K562 (cell line): ENCODE measurements around the gene CCNQ. TPM values are rescaled to one million over a fixed set of nuclear protein-coding genes. Genes with fewer than 3 reads are reported as not detected.

ENCODE experiments used
- ATAC-seq: fragments of 200-7000 bp; cut with Tn5 transposase; 3 replicates; pipeline ENCODE4 v1.9.1; 2020; ENCODE audit warnings: moderate library complexity
- BruUV-seq: library from RNA; stranded (reverse); fragments of 400-500 nt; replicated peaks from 2 replicates; lab custom pipeline; 2021; lab: Mats Ljungman, UMichigan
- CTCF ChIA-PET: fragments of 300-600 bp; formaldehyde crosslinking; extraction: SDS; loops from one replicate; lab custom pipeline; 2021; ENCODE audit warnings: low intra/inter-chr PET ratio; lab: Yijun Ruan, JAX
- POLR2A ChIA-PET: fragments of 300-600, 350-650 bp; sonication (Branson Sonifier 250); formaldehyde crosslinking; extraction: SDS; loops from one replicate; lab custom pipeline; 2021; ENCODE audit warnings: antibody characterized with exemption, inconsistent platforms; lab: Yijun Ruan, JAX
- DNase-seq, 4 experiments: peaks; one replicate each; pipeline versions ENCODE4 v3.0.0 to v3.0.0-alpha.2; 2011 to 2018; ENCODE audit warnings: low spot score in 3 of 4, mixed read lengths in 3 of 4; ENCODE audit errors: extremely low read depth in 1 of 4
- FAIRE-seq: peaks from 2 replicates; lab custom pipeline; 2011; peaks lifted over from hg19 to GRCh38; lab: Jason Lieb, UNC
- H2AFZ ChIP-seq: 2 replicates; pipeline ENCODE4 v1.6.0; 2011; ENCODE audit warnings: low read depth, low read length, control low read depth, inconsistent platforms
- H3K27ac ChIP-seq: fragments of 200-600 bp; 3 replicates; pipeline ENCODE4 v1.8.0; 2011; ENCODE audit warnings: low read depth, mild to moderate bottlenecking, control low read depth, inconsistent platforms, low read length, moderate library complexity, mixed read lengths; ENCODE audit errors: extremely low read depth
- H3K27me3 ChIP-seq, 2 experiments: fragments of 300-600 bp in 1 of 2; 2 replicates in 1 of 2; 3 replicates in 1 of 2; pipeline versions ENCODE4 v1.6.0 to v1.8.0; 2011; ENCODE audit warnings: inconsistent platforms in 2 of 2, low read length in 2 of 2, mild to moderate bottlenecking in 1 of 2, mixed read lengths in 1 of 2, moderate library complexity in 1 of 2; ENCODE audit not compliant: control insufficient read depth in 2 of 2, insufficient read depth in 2 of 2
- H3K36me3 ChIP-seq: fragments of 300-600 bp; 3 replicates; pipeline ENCODE4 v1.8.0; 2011; ENCODE audit warnings: mild to moderate bottlenecking, low read length, inconsistent platforms; ENCODE audit not compliant: control insufficient read depth, insufficient read depth
- H3K4me1 ChIP-seq, 2 experiments: fragments of 200-600 bp in 1 of 2; replicated peaks in 1 of 2; 2 replicates in 1 of 2; 3 replicates in 1 of 2; pipeline versions ENCODE4 v1.5.1 to v1.8.0; 2011; ENCODE audit warnings: inconsistent platforms in 2 of 2, low read length in 2 of 2, mild to moderate bottlenecking in 1 of 2, mixed read lengths in 1 of 2, moderate library complexity in 1 of 2; ENCODE audit not compliant: control insufficient read depth in 2 of 2, insufficient read depth in 2 of 2
- H3K4me2 ChIP-seq: 2 replicates; pipeline ENCODE4 v1.6.1; 2011; ENCODE audit warnings: low read length, control low read depth, inconsistent platforms, mixed read lengths; ENCODE audit not compliant: insufficient read depth
- H3K4me3 ChIP-seq: fragments of 200-600 bp; sonication (generic), shearing (Covaris generic); 2 replicates; pipeline ENCODE4 v1.5.1; 2016; ENCODE audit warnings: control low read depth, inconsistent platforms
- H3K79me2 ChIP-seq: fragments of 200-600 bp; 3 replicates; pipeline ENCODE4 v1.8.0; 2011; ENCODE audit warnings: low read length, inconsistent platforms; ENCODE audit not compliant: control insufficient read depth, insufficient read depth
- H3K9ac ChIP-seq, 2 experiments: 2 replicates each; pipeline versions ENCODE4 v1.6.0 to v1.6.1; 2011; ENCODE audit warnings: low read depth in 2 of 2, low read length in 2 of 2, control low read depth in 1 of 2, inconsistent platforms in 1 of 2, mild to moderate bottlenecking in 1 of 2, mixed read lengths in 1 of 2; ENCODE audit not compliant: insufficient read depth in 1 of 2
- H3K9me1 ChIP-seq: one replicate; pipeline ENCODE4 v1.6.0; 2011; ENCODE audit warnings: inconsistent platforms, mild to moderate bottlenecking, low read length, moderate library complexity; ENCODE audit not compliant: control insufficient read depth, insufficient read depth
- H3K9me3 ChIP-seq: replicated peaks from 2 replicates; pipeline ENCODE4 v1.5.1; 2011; ENCODE audit warnings: low read depth, low read length, inconsistent platforms; ENCODE audit not compliant: control insufficient read depth, insufficient read depth
- H4K20me1 ChIP-seq: replicated peaks from 2 replicates; pipeline ENCODE4 v1.6.1; 2011; ENCODE audit warnings: low read length, inconsistent platforms, mixed read lengths; ENCODE audit not compliant: control insufficient read depth, insufficient read depth
- ARHGAP35 ChIP-seq: fragments of 450-650 bp; IDR thresholded peaks from 2 replicates; pipeline ENCODE4 v1.6.1; 2018; ENCODE audit not compliant: partially characterized antibody
- LEF1 ChIP-seq: fragments of 450-650 bp; IDR thresholded peaks from 2 replicates; pipeline ENCODE4 v1.6.1; 2016; ENCODE audit warnings: mild to moderate bottlenecking
- MCM2 ChIP-seq: fragments of 450-650 bp; IDR thresholded peaks from 2 replicates; pipeline ENCODE4 v1.6.1; 2017; ENCODE audit warnings: low read depth, mild to moderate bottlenecking
- PHB ChIP-seq: fragments of 250-450 bp; sonication (Bioruptor Pico); IDR thresholded peaks from 2 replicates; pipeline ENCODE4 v1.5.0; 2021
- PYGO2 ChIP-seq: fragments of 450-650 bp; IDR thresholded peaks from 2 replicates; pipeline ENCODE4 v1.6.1; 2016; ENCODE audit warnings: mild to moderate bottlenecking, missing genetic modification characterization, moderate library complexity, missing compliant biosample characterization
- SUPT5H ChIP-seq: fragments of 450-650 bp; IDR thresholded peaks from 2 replicates; pipeline ENCODE4 v1.6.1; 2016
- U2AF1 ChIP-seq: fragments of 200-400 bp; formaldehyde crosslinking; optimal IDR thresholded peaks from 2 replicates; pipeline ENCODE3; 2017; ENCODE audit warnings: mild to moderate bottlenecking, low read depth, low read length, moderate library complexity
- ZFP30 ChIP-seq: fragments of 250-450 bp; sonication (Bioruptor Pico); IDR thresholded peaks from 2 replicates; pipeline ENCODE4 v1.8.0; 2022; ENCODE audit warnings: moderate library complexity, mild to moderate bottlenecking, inconsistent platforms, borderline replicate concordance
- ZNF143 ChIP-seq: sonication (generic); formaldehyde crosslinking; IDR thresholded peaks from 2 replicates; pipeline ENCODE4 v1.9.0; 2022; ENCODE audit warnings: mild to moderate bottlenecking, missing genetic modification reagents
- ZNF274 ChIP-seq: IDR thresholded peaks from 2 replicates; pipeline ENCODE4 v1.6.1; 2011; ENCODE audit warnings: low read depth, mild to moderate bottlenecking, low read length, moderate library complexity, borderline replicate concordance
- ZNF695 ChIP-seq: fragments of 450-650 bp; formaldehyde crosslinking; IDR thresholded peaks from 2 replicates; pipeline ENCODE4 v1.4.0; 2020; ENCODE audit warnings: mild to moderate bottlenecking, moderate library complexity
- ZNF699 ChIP-seq: fragments of 250-450 bp; sonication (Bioruptor Pico); IDR thresholded peaks from 2 replicates; pipeline ENCODE4 v1.8.0; 2021; ENCODE audit warnings: mild to moderate bottlenecking, moderate library complexity; ENCODE audit not compliant: insufficient replicate concordance
- ZZZ3 ChIP-seq: fragments of 450-650 bp; IDR thresholded peaks from 2 replicates; pipeline ENCODE4 v1.6.1; 2016; ENCODE audit warnings: antibody characterized with exemption, mild to moderate bottlenecking, moderate library complexity
- WGBS: fragments of 100-300 bp; shearing (Covaris generic); methylation state at CpG from one replicate; pipeline ENCODE4 v1.1.6; 2016; ENCODE audit warnings: low coverage, mixed read lengths; ENCODE audit not compliant: insufficient coverage; ENCODE audit errors: missing lambda C conversion rate; 5-methylcytosine and 5-hydroxymethylcytosine counted together
- in situ Hi-C: fragments of 300-500 bp; cut with MboI; formaldehyde crosslinking; loops from 4 replicates; pipeline ENCODE4 v1.15.0; 2018; ENCODE audit warnings: inconsistent platforms, mixed read lengths
- intact Hi-C: fragments of 100-400 bp; cut with micrococcal nuclease; formaldehyde crosslinking; loops from 2 replicates; pipeline ENCODE4 v1.14.2; 2022
- polyA plus RNA-seq, 8 experiments: library from polyadenylated mRNA; depleted of rRNA in 4 of 8; stranded (reverse) in 5 of 8; unstranded in 3 of 8; fragments of >200 nt; fragmentation: Nextera tagmentation in 2 of 8; fragmentation: Illumina TruSeq in 1 of 8; extraction: Ambion mirVana in 2 of 8; extraction: Trizol in 1 of 8; gene quantifications; 2 replicates each; pipeline versions ENCODE4 v1.2.1 to v1.2.3, GENCODE V29; 2011 to 2014; ENCODE audit warnings: inconsistent platforms in 1 of 8, missing spikeins in 1 of 8
- total RNA-seq, 7 experiments: library from RNA; depleted of rRNA in 6 of 7; stranded (reverse); fragments of >200 nt in 6 of 7; fragmentation: Illumina TruSeq in 2 of 7; extraction: Trizol in 2 of 7; gene quantifications; 2 replicates each; pipeline versions ENCODE4 v1.2.1 to v1.2.3, GENCODE V29; 2011 to 2021; ENCODE audit warnings: low replicate concordance in 1 of 7
- TF ChIP-seq, protein P1 (sequence below): sonication (generic); formaldehyde crosslinking; IDR thresholded peaks from 2 replicates; pipeline ENCODE4 v1.8.0; 2022; ENCODE audit warnings: mild to moderate bottlenecking, missing genetic modification reagents

Gene CCNQ
- total and polyA plus RNA-seq, 9 of the 15 experiments (the other 6 are each of a cell fraction or from before 2014, with no cell fraction given) = 0.92 to 53.8 (median 25.3) TPM

DNA sequence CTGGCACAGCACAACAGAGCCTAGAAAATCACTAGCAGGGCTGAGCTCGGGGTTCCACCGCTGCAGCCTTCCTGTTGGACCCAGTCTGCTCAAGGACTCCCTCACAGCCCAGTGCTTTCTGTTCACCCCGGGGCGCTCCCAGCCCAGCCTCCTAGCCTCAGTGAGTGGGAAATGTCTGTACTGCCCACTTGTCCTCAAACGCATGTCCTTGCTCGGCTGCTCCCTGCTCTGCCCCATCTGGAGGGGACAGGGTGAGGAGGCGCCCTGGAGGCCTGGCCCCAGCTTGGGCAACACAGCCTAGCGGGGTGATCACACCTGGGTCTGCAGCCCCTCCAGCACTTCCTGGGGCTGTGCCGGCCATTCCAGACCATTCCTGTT lies 11.9 kb upstream of the CCNQ start:
- no peaks in the 10 kb centered on the region for H3K36me3 ChIP-seq
- in situ Hi-C loops = loop anchor here (5.0 kb wide), 1 partner anchor 56 kb away; no protein-coding TSS in a partner anchor
- no peak overlapping the region for H3K4me3 ChIP-seq
- TF ChIP-seq ZFP30 (CRISPR knock-in tag) = no peak
- TF ChIP-seq ZNF274 = no peak
- no peak for TF ChIP-seq ZNF699 (CRISPR knock-in tag)
- TF ChIP-seq PHB (CRISPR knock-in tag) = no peak
- TF ChIP-seq PYGO2 (tag) = no peak
- no peak for TF ChIP-seq LEF1
- no peak for TF ChIP-seq ZZZ3
- TF ChIP-seq U2AF1 = no peak
- no peak for TF ChIP-seq SUPT5H
- TF ChIP-seq, protein P1, sequence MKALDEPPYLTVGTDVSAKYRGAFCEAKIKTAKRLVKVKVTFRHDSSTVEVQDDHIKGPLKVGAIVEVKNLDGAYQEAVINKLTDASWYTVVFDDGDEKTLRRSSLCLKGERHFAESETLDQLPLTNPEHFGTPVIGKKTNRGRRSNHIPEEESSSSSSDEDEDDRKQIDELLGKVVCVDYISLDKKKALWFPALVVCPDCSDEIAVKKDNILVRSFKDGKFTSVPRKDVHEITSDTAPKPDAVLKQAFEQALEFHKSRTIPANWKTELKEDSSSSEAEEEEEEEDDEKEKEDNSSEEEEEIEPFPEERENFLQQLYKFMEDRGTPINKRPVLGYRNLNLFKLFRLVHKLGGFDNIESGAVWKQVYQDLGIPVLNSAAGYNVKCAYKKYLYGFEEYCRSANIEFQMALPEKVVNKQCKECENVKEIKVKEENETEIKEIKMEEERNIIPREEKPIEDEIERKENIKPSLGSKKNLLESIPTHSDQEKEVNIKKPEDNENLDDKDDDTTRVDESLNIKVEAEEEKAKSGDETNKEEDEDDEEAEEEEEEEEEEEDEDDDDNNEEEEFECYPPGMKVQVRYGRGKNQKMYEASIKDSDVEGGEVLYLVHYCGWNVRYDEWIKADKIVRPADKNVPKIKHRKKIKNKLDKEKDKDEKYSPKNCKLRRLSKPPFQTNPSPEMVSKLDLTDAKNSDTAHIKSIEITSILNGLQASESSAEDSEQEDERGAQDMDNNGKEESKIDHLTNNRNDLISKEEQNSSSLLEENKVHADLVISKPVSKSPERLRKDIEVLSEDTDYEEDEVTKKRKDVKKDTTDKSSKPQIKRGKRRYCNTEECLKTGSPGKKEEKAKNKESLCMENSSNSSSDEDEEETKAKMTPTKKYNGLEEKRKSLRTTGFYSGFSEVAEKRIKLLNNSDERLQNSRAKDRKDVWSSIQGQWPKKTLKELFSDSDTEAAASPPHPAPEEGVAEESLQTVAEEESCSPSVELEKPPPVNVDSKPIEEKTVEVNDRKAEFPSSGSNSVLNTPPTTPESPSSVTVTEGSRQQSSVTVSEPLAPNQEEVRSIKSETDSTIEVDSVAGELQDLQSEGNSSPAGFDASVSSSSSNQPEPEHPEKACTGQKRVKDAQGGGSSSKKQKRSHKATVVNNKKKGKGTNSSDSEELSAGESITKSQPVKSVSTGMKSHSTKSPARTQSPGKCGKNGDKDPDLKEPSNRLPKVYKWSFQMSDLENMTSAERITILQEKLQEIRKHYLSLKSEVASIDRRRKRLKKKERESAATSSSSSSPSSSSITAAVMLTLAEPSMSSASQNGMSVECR (CRISPR knock-in tag) = no peak
- no peak for TF ChIP-seq MCM2
- TF ChIP-seq ZNF695 (CRISPR knock-in tag) = no peak
- no peak for TF ChIP-seq ARHGAP35
- TF ChIP-seq ZNF143 (CRISPR knock-in tag) = no peak
- H3K4me1 ChIP-seq = peaks cover 0 to 19% of the 10 kb centered on the region in 2 experiments; a peak in 2 of 5 replicates
- H2AFZ ChIP-seq = peak overlapping the region; percentile 48
- H3K79me2 ChIP-seq = no peaks in the 10 kb centered on the region
- no peaks in the 10 kb centered on the region for H4K20me1 ChIP-seq
- DNase-seq = no peak
- peaks cover 22 to 45% of the 10 kb centered on the region in 2 experiments for H3K27me3 ChIP-seq
- 0 out of 4 replicates have a peak overlapping the region, but pooled peaks of 1 of the 2 experiments have one; percentile 10 for H3K9ac ChIP-seq
- intact Hi-C loops = loop anchor here (1.0 to 5.0 kb wide), 3 partner anchors 36 to 98 kb away; partner anchors contain the start of gene DUSP9
- POLR2A ChIA-PET = no interaction called here
- CTCF ChIA-PET = interaction anchor here (1.2 kb wide), 2 partner anchors 39 to 57 kb away, joined by 3 to 4 read pairs; no protein-coding TSS in a partner anchor
- no peak; the same call in 1 of the 3 replicates for ATAC-seq
- 51% methylated on average over 6 of the region's 9 CpGs for WGBS
- H3K9me3 ChIP-seq = no peaks in the 10 kb centered on the region
- H3K27ac ChIP-seq = no peak overlapping the region
- FAIRE-seq = no peak
- BruUV-seq = no TSS peak
- no peaks in the 10 kb centered on the region for H3K9me1 ChIP-seq
- H3K4me2 ChIP-seq = no peak overlapping the region
